ENCODE data around the gene FZD1. TPM values are rescaled to one million over a fixed set of nuclear protein-coding genes. Genes with fewer than 3 reads are reported as not detected.
A peak's percentile ranks its signal among the peaks of the same experiment; 100 is the strongest.

Gene FZD1
- total RNA-seq, 2 donors from 2014 or later = 26.6 to 56.9 TPM

DNA sequence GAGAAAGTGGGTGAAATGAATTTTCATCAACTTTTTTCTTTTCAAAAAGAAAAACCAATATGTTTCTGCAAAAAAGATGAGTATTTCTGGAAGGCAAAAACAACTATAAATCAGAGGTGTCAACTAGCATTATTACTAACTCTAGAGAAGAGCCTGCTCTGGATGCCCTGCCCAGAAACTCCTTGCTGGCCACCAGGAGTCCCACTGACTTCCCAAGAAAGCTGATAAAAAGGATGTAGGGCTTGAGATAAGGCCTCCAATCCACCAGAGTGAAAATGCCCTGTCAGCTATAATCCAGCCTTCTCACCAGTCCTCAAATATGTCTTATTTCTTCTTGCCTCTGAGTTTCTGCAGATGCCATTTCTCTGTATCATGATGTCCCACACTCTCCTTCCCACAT lies 16.7 kb upstream of the FZD1 start:
- no peaks in the 10 kb centered on the region for H3K9me3 ChIP-seq
- no peak for DNase-seq (ENCODE audit: low spot score)
- H3K36me3 ChIP-seq = no peaks in the 10 kb centered on the region
- intact Hi-C loops (cut with DNase I) = no loop called here
- TF ChIP-seq POLR2AphosphoS5 (IDR thresholded peaks at IDR 0.05) (no peak), POLR2A (IDR thresholded peaks at IDR 0.05) (no peak)
- TF ChIP-seq, protein P1, sequence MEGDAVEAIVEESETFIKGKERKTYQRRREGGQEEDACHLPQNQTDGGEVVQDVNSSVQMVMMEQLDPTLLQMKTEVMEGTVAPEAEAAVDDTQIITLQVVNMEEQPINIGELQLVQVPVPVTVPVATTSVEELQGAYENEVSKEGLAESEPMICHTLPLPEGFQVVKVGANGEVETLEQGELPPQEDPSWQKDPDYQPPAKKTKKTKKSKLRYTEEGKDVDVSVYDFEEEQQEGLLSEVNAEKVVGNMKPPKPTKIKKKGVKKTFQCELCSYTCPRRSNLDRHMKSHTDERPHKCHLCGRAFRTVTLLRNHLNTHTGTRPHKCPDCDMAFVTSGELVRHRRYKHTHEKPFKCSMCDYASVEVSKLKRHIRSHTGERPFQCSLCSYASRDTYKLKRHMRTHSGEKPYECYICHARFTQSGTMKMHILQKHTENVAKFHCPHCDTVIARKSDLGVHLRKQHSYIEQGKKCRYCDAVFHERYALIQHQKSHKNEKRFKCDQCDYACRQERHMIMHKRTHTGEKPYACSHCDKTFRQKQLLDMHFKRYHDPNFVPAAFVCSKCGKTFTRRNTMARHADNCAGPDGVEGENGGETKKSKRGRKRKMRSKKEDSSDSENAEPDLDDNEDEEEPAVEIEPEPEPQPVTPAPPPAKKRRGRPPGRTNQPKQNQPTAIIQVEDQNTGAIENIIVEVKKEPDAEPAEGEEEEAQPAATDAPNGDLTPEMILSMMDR (IDR thresholded peaks at IDR 0.05) = no peak
- no peaks in the 10 kb centered on the region for H3K4me1 ChIP-seq (replicated peaks)
- no peaks in the 10 kb centered on the region for H3K27me3 ChIP-seq (replicated peaks; ENCODE audit: insufficient read depth)
- H3K4me3 ChIP-seq = no peak overlapping the region
- no peak overlapping the region for H3K27ac ChIP-seq

DNA sequence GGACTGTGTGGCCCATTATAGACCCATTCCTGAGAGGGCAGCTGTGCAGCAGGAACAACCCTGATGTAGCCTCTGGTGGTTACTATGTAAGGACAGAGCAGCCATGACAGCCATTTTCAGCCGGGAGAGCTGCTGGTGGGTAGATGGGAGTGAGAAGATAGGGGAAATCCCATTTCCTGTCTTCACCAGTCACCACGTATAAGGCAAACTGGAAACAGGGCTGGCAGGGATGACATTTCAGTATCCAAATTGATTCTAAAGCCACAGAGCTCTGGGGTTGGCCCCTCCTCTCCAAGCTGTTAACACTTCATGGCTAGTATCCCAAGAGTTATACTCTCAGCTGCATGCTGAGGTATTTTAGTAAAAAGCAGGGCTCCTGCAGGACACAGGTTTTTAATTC lies 15.2 kb upstream of the FZD1 start:
- Histone ChIP-seq H3K4me3 (no peak overlapping the region), H3K27me3 (replicated peaks; ENCODE audit: insufficient read depth) (no peaks in the 10 kb centered on the region), H3K4me1 (replicated peaks) (no peaks in the 10 kb centered on the region), H3K36me3 (no peaks in the 10 kb centered on the region), H3K9me3 (no peaks in the 10 kb centered on the region), H3K27ac (no peak overlapping the region)
- no peak for DNase-seq (ENCODE audit: low spot score)
- intact Hi-C loops (cut with DNase I) = no loop called here
- WGBS = 45% methylated on average over 2 of the region's 2 CpGs
- TF ChIP-seq, protein P1 (IDR thresholded peaks at IDR 0.05) = no peak
- no peak for TF ChIP-seq POLR2AphosphoS5 (IDR thresholded peaks at IDR 0.05)
- TF ChIP-seq POLR2A (IDR thresholded peaks at IDR 0.05) = no peak

DNA sequence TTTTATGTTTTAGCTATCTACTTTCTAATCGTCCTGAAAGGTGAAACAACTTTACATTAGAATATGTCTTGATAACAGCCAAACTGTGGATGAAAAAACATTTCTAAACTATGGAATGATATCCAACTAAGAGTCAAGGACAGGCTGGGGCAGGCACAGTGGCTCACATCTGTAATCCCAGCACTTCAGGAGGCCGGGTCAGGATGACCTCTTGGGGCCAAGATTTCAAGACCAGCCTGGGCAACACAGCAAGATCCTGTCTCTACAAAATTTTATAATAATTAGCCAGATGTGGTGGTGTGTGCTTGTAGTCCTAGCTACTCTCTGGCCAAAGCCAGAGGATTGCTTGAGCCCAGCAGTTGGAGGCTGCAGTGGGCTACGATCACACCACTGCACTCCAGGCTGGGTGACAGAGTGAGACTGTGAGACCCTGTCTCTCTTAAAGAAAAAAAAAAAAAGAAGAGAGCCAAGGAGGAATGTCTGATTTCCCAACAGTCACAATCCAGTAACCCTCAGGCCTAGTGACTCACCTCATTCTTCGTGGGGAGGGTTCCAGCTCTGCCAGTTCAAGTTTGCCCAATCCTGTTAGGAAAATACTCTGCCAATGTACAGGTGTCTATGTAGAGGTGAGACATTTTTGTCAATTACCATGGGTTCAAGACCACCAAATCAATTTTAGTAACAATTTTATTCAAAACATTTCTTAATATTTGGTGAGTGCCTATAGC lies 14.6 kb upstream of the FZD1 start:
- DNase-seq (ENCODE audit: low spot score) = peak; percentile 19
- no peaks in the 10 kb centered on the region for H3K9me3 ChIP-seq
- WGBS = 62% methylated on average over 4 of the region's 4 CpGs
- TF ChIP-seq POLR2AphosphoS5 (IDR thresholded peaks at IDR 0.05) (no peak), POLR2A (IDR thresholded peaks at IDR 0.05) (no peak)
- H3K27ac ChIP-seq = no peak overlapping the region
- no peaks in the 10 kb centered on the region for H3K27me3 ChIP-seq (replicated peaks; ENCODE audit: insufficient read depth)
- no peaks in the 10 kb centered on the region for H3K4me1 ChIP-seq (replicated peaks)
- intact Hi-C loops (cut with DNase I) = no loop called here
- no peak overlapping the region for H3K4me3 ChIP-seq
- no peaks in the 10 kb centered on the region for H3K36me3 ChIP-seq

DNA sequence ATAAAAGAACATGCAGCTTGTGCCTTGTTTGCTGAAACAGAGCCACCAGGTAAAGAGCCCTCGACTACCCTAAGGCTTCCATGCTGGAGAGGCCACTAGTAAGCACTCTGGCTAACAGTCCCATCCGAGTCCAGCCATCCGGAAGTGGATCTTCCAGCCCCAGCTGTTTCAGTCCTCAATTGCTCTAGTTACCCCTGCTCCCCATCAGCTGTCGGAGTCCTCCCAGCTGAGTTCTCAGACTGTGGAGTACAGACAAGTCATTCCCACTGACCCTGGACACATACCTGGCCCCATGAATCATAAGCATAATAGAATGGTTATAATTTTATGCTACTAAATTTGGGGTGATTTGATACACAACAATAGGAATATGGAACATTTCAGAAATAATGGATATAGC lies 13.5 kb upstream of the FZD1 start:
- H3K36me3 ChIP-seq = no peaks in the 10 kb centered on the region
- H3K27ac ChIP-seq = no peak overlapping the region
- DNase-seq (ENCODE audit: low spot score) = no peak
- intact Hi-C loops (cut with DNase I) = no loop called here
- no peaks in the 10 kb centered on the region for H3K27me3 ChIP-seq (replicated peaks; ENCODE audit: insufficient read depth)
- TF ChIP-seq POLR2A (IDR thresholded peaks at IDR 0.05) (no peak), POLR2AphosphoS5 (IDR thresholded peaks at IDR 0.05) (no peak)
- TF ChIP-seq, protein P1 (IDR thresholded peaks at IDR 0.05) = no peak
- H3K4me3 ChIP-seq = no peak overlapping the region
- 99% methylated on average over 4 of the region's 4 CpGs for WGBS
- H3K9me3 ChIP-seq = no peaks in the 10 kb centered on the region
- no peaks in the 10 kb centered on the region for H3K4me1 ChIP-seq (replicated peaks)

DNA sequence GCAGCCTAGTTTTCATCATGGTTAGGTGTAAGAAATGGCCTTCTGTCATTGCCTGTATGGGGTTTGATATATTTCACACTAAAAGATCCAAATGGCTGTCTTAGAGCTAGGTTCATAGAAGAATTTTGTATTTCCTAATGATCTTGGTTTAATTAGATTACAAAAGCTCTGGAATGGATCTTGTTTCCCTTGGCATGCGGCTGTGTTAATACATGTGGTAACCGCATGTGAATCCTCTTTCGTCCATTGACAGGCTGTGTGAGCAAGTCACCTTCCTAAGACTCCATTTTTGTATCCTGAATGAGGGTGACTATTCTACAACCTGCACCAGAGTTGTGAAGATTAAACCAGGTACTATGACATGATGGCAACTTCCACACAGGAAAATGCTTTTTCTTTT lies 12.4 kb upstream of the FZD1 start:
- Histone ChIP-seq H3K4me3 (no peak overlapping the region), H3K27ac (no peak overlapping the region), H3K27me3 (replicated peaks; ENCODE audit: insufficient read depth) (no peaks in the 10 kb centered on the region), H3K36me3 (no peaks in the 10 kb centered on the region), H3K4me1 (replicated peaks) (no peaks in the 10 kb centered on the region), H3K9me3 (no peaks in the 10 kb centered on the region)
- TF ChIP-seq POLR2A (IDR thresholded peaks at IDR 0.05) = no peak
- TF ChIP-seq, protein P1 (IDR thresholded peaks at IDR 0.05) = no peak
- no peak for TF ChIP-seq POLR2AphosphoS5 (IDR thresholded peaks at IDR 0.05)
- intact Hi-C loops (cut with DNase I) = no loop called here
- no peak for DNase-seq (ENCODE audit: low spot score)
- 92% methylated on average over 3 of the region's 3 CpGs for WGBS
